B cell (primary cell): ENCODE measurements around the gene ARHGAP42. TPM values are rescaled to one million over a fixed set of nuclear protein-coding genes. Genes with fewer than 3 reads are reported as not detected.

ENCODE experiments used
- ATAC-seq: fragments of 200-7000 bp; cut with Tn5 transposase; one replicate; pipeline ENCODE4 v1.10.0; 2021; ENCODE audit warnings: low read depth, mild to moderate bottlenecking, moderate number of reproducible peaks, moderate library complexity
- CTCF ChIA-PET: fragments of 350-600 bp; sonication (Branson Sonifier 250); formaldehyde crosslinking; loops from one replicate; lab custom pipeline; 2021; ENCODE audit warnings: antibody characterized with exemption, inconsistent platforms; lab: Charles Lee
- POLR2A ChIA-PET: fragments of 350-600 bp; sonication (Branson Sonifier 250); formaldehyde crosslinking; loops from one replicate; lab custom pipeline; 2021; ENCODE audit warnings: antibody characterized with exemption; lab: Charles Lee
- DNase-seq: peaks from one replicate; pipeline ENCODE4 v3.0.0; 2013
- H2AFZ ChIP-seq: 2 replicates; pipeline ENCODE4 v1.6.1; 2012; ENCODE audit warnings: mild to moderate bottlenecking, low read depth, low read length; ENCODE audit not compliant: insufficient read depth, poor library complexity, severe bottlenecking
- H3K27ac ChIP-seq, 2 donors: 1 replicate in 1 of 2; 2 replicates in 1 of 2; pipeline ENCODE4 v1.5.1; 2012 to 2013; ENCODE audit warnings: low read length in 2 of 2, mild to moderate bottlenecking in 2 of 2, moderate library complexity in 1 of 2
- H3K27me3 ChIP-seq, 4 experiments: fragments of 200-600 bp in 1 of 4; sonication (generic) in 1 of 4; replicated peaks in 1 of 4; 1 replicate in 2 of 4; 2 replicates in 2 of 4; pipeline versions ENCODE4 v1.6.1 to v1.7.0; 2013 to 2016; ENCODE audit warnings: low read length in 3 of 4, mild to moderate bottlenecking in 2 of 4, mixed read lengths in 1 of 4, moderate library complexity in 1 of 4; ENCODE audit not compliant: insufficient read depth in 4 of 4, control insufficient read depth in 3 of 4; ENCODE audit errors: control extremely low read depth in 1 of 4
- H3K36me3 ChIP-seq, 2 experiments: replicated peaks in 1 of 2; 1 replicate in 1 of 2; 2 replicates in 1 of 2; pipeline versions ENCODE4 v1.6.1 to v1.7.1; 2013; ENCODE audit warnings: low read length in 1 of 2; ENCODE audit not compliant: insufficient read depth in 2 of 2, control insufficient read depth in 1 of 2; ENCODE audit errors: control extremely low read depth in 1 of 2, extremely low read depth in 1 of 2
- H3K4me1 ChIP-seq, 2 donors: fragments of 200-600 bp in 1 of 2; sonication (generic) in 1 of 2; 1 replicate in 1 of 2; 2 replicates in 1 of 2; pipeline versions ENCODE4 v1.5.1 to v1.6.1; 2013 to 2017; ENCODE audit warnings: low read length in 2 of 2; ENCODE audit not compliant: control insufficient read depth in 2 of 2, insufficient read depth in 2 of 2
- H3K4me2 ChIP-seq: replicated peaks from 2 replicates; pipeline ENCODE3; 2012; ENCODE audit warnings: mild to moderate bottlenecking, low read depth, low read length; ENCODE audit not compliant: poor library complexity, severe bottlenecking
- H3K4me3 ChIP-seq, 5 experiments: fragments of 200-600 bp in 1 of 5; sonication (generic) in 1 of 5; 1 replicate in 3 of 5; 2 replicates in 2 of 5; pipeline versions ENCODE4 v1.5.1 to v1.7.0; 2011 to 2016; ENCODE audit warnings: low read length in 4 of 5, mild to moderate bottlenecking in 4 of 5, low read depth in 2 of 5, control low read depth in 1 of 5, moderate library complexity in 1 of 5; ENCODE audit not compliant: insufficient read depth in 1 of 5; ENCODE audit errors: control extremely low read depth in 1 of 5, extremely low read depth in 1 of 5
- H3K79me2 ChIP-seq: fragments of 200-600 bp; sonication (generic); one replicate; pipeline ENCODE4 v1.6.0; 2016; ENCODE audit warnings: low read length; ENCODE audit not compliant: control insufficient read depth, insufficient read depth
- H3K9ac ChIP-seq: fragments of 200-600 bp; sonication (generic); 2 replicates; pipeline ENCODE4 v1.6.1; 2017; ENCODE audit warnings: mild to moderate bottlenecking, low read length, moderate library complexity
- H3K9me3 ChIP-seq, 3 donors: one replicate each; pipeline versions ENCODE4 v1.6.1 to v1.7.1; 2013; ENCODE audit warnings: low read length in 2 of 3; ENCODE audit not compliant: control insufficient read depth in 2 of 3, insufficient read depth in 1 of 3; ENCODE audit errors: control extremely low read depth in 1 of 3
- H4K20me1 ChIP-seq: 2 replicates; pipeline ENCODE4 v1.6.0; 2012; ENCODE audit warnings: mild to moderate bottlenecking, low read length; ENCODE audit not compliant: insufficient read depth, control insufficient read depth, poor library complexity, severe bottlenecking
- H3K27ac Mint-ChIP-seq: one replicate; pipeline ENCODE4 v1.8.0; 2021; ENCODE audit warnings: mixed read lengths
- H3K27me3 Mint-ChIP-seq: one replicate; pipeline ENCODE4 v1.8.0; 2021; ENCODE audit warnings: mixed read lengths
- H3K4me1 Mint-ChIP-seq: one replicate; pipeline ENCODE4 v1.8.0; 2021; ENCODE audit warnings: mixed read lengths
- H3K4me3 Mint-ChIP-seq: one replicate; pipeline ENCODE4 v1.8.0; 2021; ENCODE audit warnings: mixed read lengths
- H3K9me3 Mint-ChIP-seq: one replicate; pipeline ENCODE4 v1.8.0; 2022; ENCODE audit warnings: mixed read lengths; ENCODE audit not compliant: insufficient read depth
- EZH2 ChIP-seq: IDR thresholded peaks from 2 replicates; pipeline ENCODE4 v1.6.1; 2012; ENCODE audit warnings: borderline replicate concordance, low read depth, mild to moderate bottlenecking, moderate library complexity, low read length; ENCODE audit not compliant: insufficient read depth, poor library complexity, severe bottlenecking
- WGBS: methylation state at CpG from one replicate; pipeline ENCODE4 v1.1.5; 2013; ENCODE audit warnings: missing lambda C conversion rate; ENCODE audit not compliant: insufficient coverage; 5-methylcytosine and 5-hydroxymethylcytosine counted together
- intact Hi-C: fragments of 100-400 bp; cut with micrococcal nuclease; formaldehyde crosslinking; loops from one replicate; pipeline ENCODE4 v1.10.0; 2022
- polyA plus RNA-seq: library from polyadenylated mRNA; depleted of rRNA; stranded (reverse); fragments of >200 nt; gene quantifications from 2 replicates; pipeline ENCODE4 v1.2.3, GENCODE V29; 2012
- total RNA-seq, 2 donors: library from RNA; stranded (reverse); fragments of 120-200 nt in 1 of 2; gene quantifications; 1 replicate in 1 of 2; 2 replicates in 1 of 2; pipeline versions ENCODE4 v1.2.3 to v1.2.4, GENCODE V29; 2013 to 2022
- TF ChIP-seq, protein P1 (sequence below): fragments of 200-600 bp; IDR thresholded peaks from one replicate; pipeline ENCODE4 v1.8.0; 2022; ENCODE audit warnings: antibody characterized with exemption, mild to moderate bottlenecking

The ARHGAP42 gene
- total and polyA plus RNA-seq, 2 donors (not counting 1 experiment from before 2014, with no cell fraction given), result 3.8 to 4.9 TPM

DNA sequence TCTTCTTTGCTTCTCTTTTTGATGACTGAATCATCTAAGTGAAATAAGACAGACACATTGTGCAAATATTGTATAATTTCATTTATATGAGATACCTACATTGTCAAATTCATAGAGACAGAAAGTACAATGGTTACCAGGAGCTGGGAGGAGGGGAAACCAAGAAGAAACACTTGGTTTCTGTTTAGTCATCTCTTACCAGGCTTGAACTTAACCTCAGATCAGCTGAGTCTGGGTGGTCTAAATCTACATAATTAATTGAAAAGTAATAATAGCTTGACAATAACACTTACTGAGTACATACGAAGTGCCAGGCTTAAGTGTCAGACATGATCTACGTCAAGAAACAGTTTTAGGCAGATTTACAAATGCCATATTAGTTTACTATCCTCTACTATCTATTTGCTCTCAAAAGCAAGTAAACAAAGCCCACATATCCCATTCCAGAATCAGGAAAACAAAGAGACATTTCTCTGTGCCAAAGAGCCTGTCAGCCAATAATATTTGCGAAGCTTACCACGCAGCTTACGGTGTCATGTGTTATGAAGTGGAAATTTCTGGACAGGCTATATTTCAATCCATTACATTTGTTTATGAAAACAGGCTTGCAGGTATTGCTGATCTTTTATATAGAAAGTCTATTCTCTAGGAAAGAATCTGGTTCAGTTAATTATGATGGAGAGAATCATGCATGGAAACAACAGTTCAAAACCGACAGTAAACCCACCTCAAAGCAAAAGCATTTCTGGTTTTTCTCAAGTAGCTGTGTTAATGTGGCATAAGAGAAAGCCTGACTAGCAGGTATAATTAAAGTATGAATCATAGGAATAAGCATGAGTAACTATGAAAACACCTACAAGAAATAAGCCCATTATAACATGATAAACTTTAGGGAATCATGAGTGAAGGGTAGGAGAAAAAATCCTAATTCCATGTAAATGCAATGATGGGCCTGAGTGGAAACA lies 2.7 kb upstream of the ARHGAP42 start:
- H3K9me3 ChIP-seq, result no peaks in the 10 kb centered on the region
- H3K4me3 ChIP-seq, result no peak overlapping the region
- H3K36me3 ChIP-seq, result no peaks in the 10 kb centered on the region
- ATAC-seq (no peak), DNase-seq (no peak)
- H3K9me3 Mint-ChIP-seq, result no peaks in the 10 kb centered on the region
- H3K4me3 Mint-ChIP-seq, result peak overlapping the region; percentile 37
- H2AFZ ChIP-seq, result no peak overlapping the region
- no peaks in the 10 kb centered on the region for H3K27me3 ChIP-seq
- H3K27me3 Mint-ChIP-seq, result no peaks in the 10 kb centered on the region
- peaks cover 73% of the 10 kb centered on the region for H3K4me1 Mint-ChIP-seq
- H3K27ac ChIP-seq, result peak overlapping the region; percentile 15 to 49
- intact Hi-C loops, result loop anchor here (5.0 kb wide), 3 partner anchors 58 to 1233 kb away; partner anchors contain the start of genes ANGPTL5 and CEP126
- H3K9ac ChIP-seq, result no peak overlapping the region
- no peaks in the 10 kb centered on the region for H4K20me1 ChIP-seq
- 100% methylated on average over 1 of the region's 6 CpGs for WGBS
- TF ChIP-seq, protein P1, sequence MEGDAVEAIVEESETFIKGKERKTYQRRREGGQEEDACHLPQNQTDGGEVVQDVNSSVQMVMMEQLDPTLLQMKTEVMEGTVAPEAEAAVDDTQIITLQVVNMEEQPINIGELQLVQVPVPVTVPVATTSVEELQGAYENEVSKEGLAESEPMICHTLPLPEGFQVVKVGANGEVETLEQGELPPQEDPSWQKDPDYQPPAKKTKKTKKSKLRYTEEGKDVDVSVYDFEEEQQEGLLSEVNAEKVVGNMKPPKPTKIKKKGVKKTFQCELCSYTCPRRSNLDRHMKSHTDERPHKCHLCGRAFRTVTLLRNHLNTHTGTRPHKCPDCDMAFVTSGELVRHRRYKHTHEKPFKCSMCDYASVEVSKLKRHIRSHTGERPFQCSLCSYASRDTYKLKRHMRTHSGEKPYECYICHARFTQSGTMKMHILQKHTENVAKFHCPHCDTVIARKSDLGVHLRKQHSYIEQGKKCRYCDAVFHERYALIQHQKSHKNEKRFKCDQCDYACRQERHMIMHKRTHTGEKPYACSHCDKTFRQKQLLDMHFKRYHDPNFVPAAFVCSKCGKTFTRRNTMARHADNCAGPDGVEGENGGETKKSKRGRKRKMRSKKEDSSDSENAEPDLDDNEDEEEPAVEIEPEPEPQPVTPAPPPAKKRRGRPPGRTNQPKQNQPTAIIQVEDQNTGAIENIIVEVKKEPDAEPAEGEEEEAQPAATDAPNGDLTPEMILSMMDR, result no peak
- TF ChIP-seq EZH2, result no peak
- H3K4me1 ChIP-seq, result peaks cover 59 to 72% of the 10 kb centered on the region in 2 donors
- ChIA-PET CTCF (interaction anchor here (0.6 to 4.3 kb wide), 6 partner anchors 108 to 246 kb away, joined by 3 to 19 read pairs (median 7); no protein-coding TSS in a partner anchor), POLR2A (no interaction called here)
- no peaks in the 10 kb centered on the region for H3K79me2 ChIP-seq
- H3K4me2 ChIP-seq, result peak overlapping the region; percentile 25
- peak overlapping the region; percentile 60 for H3K27ac Mint-ChIP-seq
